K562 (cell line): ENCODE data around the gene RPAP2. TPM values are rescaled to one million over a fixed set of nuclear protein-coding genes. Genes with fewer than 3 reads are reported as not detected.

Experiments used
- ATAC-seq: fragments of 200-7000 bp; cut with Tn5 transposase; 3 replicates; pipeline ENCODE4 v1.9.1; 2020; ENCODE audit warnings: moderate library complexity
- BruUV-seq: library from RNA; stranded (reverse); fragments of 400-500 nt; replicated peaks from 2 replicates; lab custom pipeline; 2021; lab: Mats Ljungman, UMichigan
- CTCF ChIA-PET: fragments of 300-600 bp; formaldehyde crosslinking; extraction: SDS; loops from one replicate; lab custom pipeline; 2021; ENCODE audit warnings: low intra/inter-chr PET ratio; lab: Yijun Ruan, JAX
- POLR2A ChIA-PET: fragments of 300-600, 350-650 bp; sonication (Branson Sonifier 250); formaldehyde crosslinking; extraction: SDS; loops from one replicate; lab custom pipeline; 2021; ENCODE audit warnings: antibody characterized with exemption, inconsistent platforms; lab: Yijun Ruan, JAX
- DNase-seq, 4 experiments: peaks; one replicate each; pipeline versions ENCODE4 v3.0.0 to v3.0.0-alpha.2; 2011 to 2018; ENCODE audit warnings: low spot score in 3 of 4, mixed read lengths in 3 of 4; ENCODE audit errors: extremely low read depth in 1 of 4
- FAIRE-seq: peaks from 2 replicates; lab custom pipeline; 2011; peaks lifted over from hg19 to GRCh38; lab: Jason Lieb, UNC
- H2AFZ ChIP-seq: 2 replicates; pipeline ENCODE4 v1.6.0; 2011; ENCODE audit warnings: low read depth, low read length, control low read depth, inconsistent platforms
- H3K27ac ChIP-seq: fragments of 200-600 bp; 3 replicates; pipeline ENCODE4 v1.8.0; 2011; ENCODE audit warnings: low read depth, mild to moderate bottlenecking, control low read depth, inconsistent platforms, low read length, moderate library complexity, mixed read lengths; ENCODE audit errors: extremely low read depth
- H3K27me3 ChIP-seq, 2 experiments: fragments of 300-600 bp in 1 of 2; 2 replicates in 1 of 2; 3 replicates in 1 of 2; pipeline versions ENCODE4 v1.6.0 to v1.8.0; 2011; ENCODE audit warnings: inconsistent platforms in 2 of 2, low read length in 2 of 2, mild to moderate bottlenecking in 1 of 2, mixed read lengths in 1 of 2, moderate library complexity in 1 of 2; ENCODE audit not compliant: control insufficient read depth in 2 of 2, insufficient read depth in 2 of 2
- H3K36me3 ChIP-seq: fragments of 300-600 bp; 3 replicates; pipeline ENCODE4 v1.8.0; 2011; ENCODE audit warnings: mild to moderate bottlenecking, low read length, inconsistent platforms; ENCODE audit not compliant: control insufficient read depth, insufficient read depth
- H3K4me1 ChIP-seq, 2 experiments: fragments of 200-600 bp in 1 of 2; replicated peaks in 1 of 2; 2 replicates in 1 of 2; 3 replicates in 1 of 2; pipeline versions ENCODE4 v1.5.1 to v1.8.0; 2011; ENCODE audit warnings: inconsistent platforms in 2 of 2, low read length in 2 of 2, mild to moderate bottlenecking in 1 of 2, mixed read lengths in 1 of 2, moderate library complexity in 1 of 2; ENCODE audit not compliant: control insufficient read depth in 2 of 2, insufficient read depth in 2 of 2
- H3K4me2 ChIP-seq: 2 replicates; pipeline ENCODE4 v1.6.1; 2011; ENCODE audit warnings: low read length, control low read depth, inconsistent platforms, mixed read lengths; ENCODE audit not compliant: insufficient read depth
- H3K4me3 ChIP-seq: fragments of 200-600 bp; sonication (generic), shearing (Covaris generic); 2 replicates; pipeline ENCODE4 v1.5.1; 2016; ENCODE audit warnings: control low read depth, inconsistent platforms
- H3K79me2 ChIP-seq: fragments of 200-600 bp; 3 replicates; pipeline ENCODE4 v1.8.0; 2011; ENCODE audit warnings: low read length, inconsistent platforms; ENCODE audit not compliant: control insufficient read depth, insufficient read depth
- H3K9ac ChIP-seq, 2 experiments: 2 replicates each; pipeline versions ENCODE4 v1.6.0 to v1.6.1; 2011; ENCODE audit warnings: low read depth in 2 of 2, low read length in 2 of 2, control low read depth in 1 of 2, inconsistent platforms in 1 of 2, mild to moderate bottlenecking in 1 of 2, mixed read lengths in 1 of 2; ENCODE audit not compliant: insufficient read depth in 1 of 2
- H3K9me1 ChIP-seq: one replicate; pipeline ENCODE4 v1.6.0; 2011; ENCODE audit warnings: inconsistent platforms, mild to moderate bottlenecking, low read length, moderate library complexity; ENCODE audit not compliant: control insufficient read depth, insufficient read depth
- H3K9me3 ChIP-seq: replicated peaks from 2 replicates; pipeline ENCODE4 v1.5.1; 2011; ENCODE audit warnings: low read depth, low read length, inconsistent platforms; ENCODE audit not compliant: control insufficient read depth, insufficient read depth
- H4K20me1 ChIP-seq: replicated peaks from 2 replicates; pipeline ENCODE4 v1.6.1; 2011; ENCODE audit warnings: low read length, inconsistent platforms, mixed read lengths; ENCODE audit not compliant: control insufficient read depth, insufficient read depth
- ARNT ChIP-seq, 2 experiments: fragments of 450-650 bp; IDR thresholded peaks; 2 replicates each; pipeline ENCODE4 v1.6.1; 2016; ENCODE audit warnings: mild to moderate bottlenecking in 1 of 2
- FOXJ3 ChIP-seq: sonication (generic); formaldehyde crosslinking; IDR thresholded peaks from 2 replicates; pipeline ENCODE4 v1.4.0; 2020; ENCODE audit warnings: mild to moderate bottlenecking, missing genetic modification reagents
- MBD2 ChIP-seq: sonication (generic); IDR thresholded peaks from 2 replicates; pipeline ENCODE4 v1.6.1; 2016; ENCODE audit warnings: low read depth, borderline replicate concordance
- RFX7 ChIP-seq: fragments of 250-450 bp; sonication (Bioruptor Pico); IDR thresholded peaks from 2 replicates; pipeline ENCODE4 v1.5.1; 2021; ENCODE audit warnings: mild to moderate bottlenecking
- ZNF445 ChIP-seq: fragments of 250-450 bp; sonication (Bioruptor Pico); IDR thresholded peaks from 2 replicates; pipeline ENCODE4 v1.4.0; 2020; ENCODE audit warnings: low read depth, mild to moderate bottlenecking, moderate library complexity
- ZNF551 ChIP-seq: fragments of 250-450 bp; sonication (Bioruptor Pico); IDR thresholded peaks from 2 replicates; pipeline ENCODE4 v1.5.0; 2021; ENCODE audit warnings: mild to moderate bottlenecking, moderate library complexity
- WGBS: fragments of 100-300 bp; shearing (Covaris generic); methylation state at CpG from one replicate; pipeline ENCODE4 v1.1.6; 2016; ENCODE audit warnings: low coverage, mixed read lengths; ENCODE audit not compliant: insufficient coverage; ENCODE audit errors: missing lambda C conversion rate; 5-methylcytosine and 5-hydroxymethylcytosine counted together
- in situ Hi-C: fragments of 300-500 bp; cut with MboI; formaldehyde crosslinking; loops from 4 replicates; pipeline ENCODE4 v1.15.0; 2018; ENCODE audit warnings: inconsistent platforms, mixed read lengths
- intact Hi-C: fragments of 100-400 bp; cut with micrococcal nuclease; formaldehyde crosslinking; loops from 2 replicates; pipeline ENCODE4 v1.14.2; 2022
- polyA plus RNA-seq, 8 experiments: library from polyadenylated mRNA; depleted of rRNA in 4 of 8; stranded (reverse) in 5 of 8; unstranded in 3 of 8; fragments of >200 nt; fragmentation: Nextera tagmentation in 2 of 8; fragmentation: Illumina TruSeq in 1 of 8; extraction: Ambion mirVana in 2 of 8; extraction: Trizol in 1 of 8; gene quantifications; 2 replicates each; pipeline versions ENCODE4 v1.2.1 to v1.2.3, GENCODE V29; 2011 to 2014; ENCODE audit warnings: inconsistent platforms in 1 of 8, missing spikeins in 1 of 8
- total RNA-seq, 7 experiments: library from RNA; depleted of rRNA in 6 of 7; stranded (reverse); fragments of >200 nt in 6 of 7; fragmentation: Illumina TruSeq in 2 of 7; extraction: Trizol in 2 of 7; gene quantifications; 2 replicates each; pipeline versions ENCODE4 v1.2.1 to v1.2.3, GENCODE V29; 2011 to 2021; ENCODE audit warnings: low replicate concordance in 1 of 7

RPAP2 gene
- total and polyA plus RNA-seq, 9 of the 15 experiments (the other 6 are each of a cell fraction or from before 2014, with no cell fraction given), result 6.2 to 41.7 (median 28.7) TPM

DNA sequence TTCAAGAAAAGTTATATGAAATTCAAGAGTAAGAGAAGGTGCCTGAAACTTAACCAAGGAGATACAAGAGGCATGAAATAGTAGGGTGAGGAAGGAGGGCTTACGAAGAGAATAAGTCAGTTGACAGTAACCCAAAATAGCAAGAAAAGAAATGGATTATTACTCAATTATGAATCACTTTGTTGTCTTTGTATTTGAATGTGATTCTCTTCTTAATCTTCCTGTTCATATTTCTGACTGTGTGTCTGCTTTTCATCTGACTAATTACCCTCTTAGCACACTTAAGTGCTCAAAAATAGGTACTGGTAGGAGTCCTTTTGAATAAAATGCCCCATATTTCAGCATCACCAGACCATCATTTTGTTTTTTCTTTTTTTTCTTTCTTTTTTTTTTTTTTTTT, 39.5 kb upstream of the RPAP2 start:
- H3K4me2 ChIP-seq, result no peak overlapping the region
- CTCF ChIA-PET, result no interaction called here

GRCh38 chr1:92262516-92262915, 36.3 kb upstream of the RPAP2 start:
- no TSS peak for BruUV-seq
- no peak for ATAC-seq
- Histone ChIP-seq H3K9me1 (no peaks in the 10 kb centered on the region), H4K20me1 (no peaks in the 10 kb centered on the region), H3K79me2 (no peaks in the 10 kb centered on the region), H3K4me3 (no peak overlapping the region), H2AFZ (no peak overlapping the region), H3K36me3 (peaks cover 39% of the 10 kb centered on the region; the same call in 1 of the 3 replicates), H3K4me2 (no peak overlapping the region), H3K27ac (no peak overlapping the region), H3K4me1 (no peaks in the 10 kb centered on the region), H3K9ac (no peak overlapping the region), H3K9me3 (no peaks in the 10 kb centered on the region), H3K27me3 (no peaks in the 10 kb centered on the region)
- in situ Hi-C loops (no loop called here), intact Hi-C loops (no loop called here)
- TF ChIP-seq RFX7 (CRISPR knock-in tag) (no peak), ZNF445 (CRISPR knock-in tag) (no peak), MBD2 (no peak), ARNT (IDR thresholded peaks at IDR 0.05) (no peak)
- DNase-seq, result no peak
- ChIA-PET POLR2A (no interaction called here), CTCF (no interaction called here)
- FAIRE-seq, result no peak
- WGBS, result 95% methylated on average over 3 of the region's 3 CpGs

More for the DNA sequence above, 39.5 kb upstream of the RPAP2 start:
- peaks cover 26% of the 10 kb centered on the region; the same call in 1 of the 3 replicates for H3K36me3 ChIP-seq
- POLR2A ChIA-PET, result interaction anchor here (1.7 kb wide), 1 partner anchor 13 kb away, joined by 6 read pairs; no protein-coding TSS in a partner anchor
- no peak overlapping the region for H2AFZ ChIP-seq
- TF ChIP-seq ZNF551 (CRISPR knock-in tag), result no peak
- TF ChIP-seq FOXJ3 (CRISPR knock-in tag), result no peak
- no peak for DNase-seq
- H4K20me1 ChIP-seq, result no peaks in the 10 kb centered on the region
- in situ Hi-C loops, result no loop called here
- no peaks in the 10 kb centered on the region for H3K9me1 ChIP-seq
- no peaks in the 10 kb centered on the region for H3K27me3 ChIP-seq
- H3K27ac ChIP-seq, result no peak overlapping the region
- BruUV-seq, result no TSS peak
- intact Hi-C loops, result no loop called here
- no peak for ATAC-seq
- FAIRE-seq, result no peak
- no peaks in the 10 kb centered on the region for H3K79me2 ChIP-seq
- H3K9me3 ChIP-seq, result no peaks in the 10 kb centered on the region
- H3K4me3 ChIP-seq, result no peak overlapping the region
- WGBS, result 100% methylated on average over 1 of the region's 1 CpG
- H3K9ac ChIP-seq, result no peak overlapping the region
- H3K4me1 ChIP-seq, result no peaks in the 10 kb centered on the region
